NCI-H2029 treated with DMSO at 0.1 percent for 48 hours (cell line): ENCODE data around the gene ANKRD28.

Source experiments
- DNase-seq: peaks from one replicate; lab custom pipeline; 2025; lab: John Stamatoyannopoulos, UW

The ANKRD28 gene

GRCh38 chr3:15664144-15664543 lies 133.6 kb downstream of the ANKRD28 start:
- no peak for DNase-seq

GRCh38 chr3:15660055-15660935 lies 137.5 kb downstream of the ANKRD28 start:
- no peak for DNase-seq

DNA sequence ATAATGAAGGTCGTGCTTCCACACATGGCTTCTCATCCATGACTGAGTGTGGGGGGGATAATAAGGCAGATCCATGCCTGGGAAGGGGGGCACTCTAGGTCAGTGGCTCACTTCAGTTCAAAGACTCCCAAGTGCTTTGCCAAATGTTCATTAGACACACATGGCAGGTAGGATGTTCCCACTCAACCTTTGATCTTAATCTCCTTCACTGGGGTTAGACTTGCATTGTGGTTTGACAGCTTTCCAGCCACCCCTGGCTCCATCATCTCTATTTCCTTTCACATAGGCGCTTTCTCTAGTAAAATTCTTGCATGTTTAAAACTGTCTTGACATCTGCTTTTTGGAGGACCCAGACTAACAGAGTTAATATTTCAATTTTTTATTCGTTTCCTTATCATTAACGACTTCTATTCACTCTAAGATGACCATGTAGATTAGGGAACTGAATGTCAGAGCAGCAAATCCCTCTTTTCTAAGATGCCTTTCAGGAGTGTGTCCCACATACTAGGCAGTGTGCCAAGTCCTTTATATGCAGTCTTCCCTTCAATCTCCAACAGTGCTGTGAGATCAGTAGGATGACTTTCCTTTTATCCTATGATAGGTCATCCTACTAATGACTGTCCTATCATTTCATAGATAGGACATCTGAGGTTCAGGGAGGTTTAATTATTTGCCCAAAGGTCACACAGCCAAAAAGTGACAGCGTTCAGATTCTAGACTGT lies 138.4 kb downstream of the ANKRD28 start:
- peak; percentile 93 for DNase-seq

- no peak for DNase-seq
Measured at GRCh38 chr3:15657016-15657415, 140.8 kb downstream of the ANKRD28 start.

- no peak for DNase-seq
Measured at GRCh38 chr3:15656342-15656741, 141.4 kb downstream of the ANKRD28 start.

DNA sequence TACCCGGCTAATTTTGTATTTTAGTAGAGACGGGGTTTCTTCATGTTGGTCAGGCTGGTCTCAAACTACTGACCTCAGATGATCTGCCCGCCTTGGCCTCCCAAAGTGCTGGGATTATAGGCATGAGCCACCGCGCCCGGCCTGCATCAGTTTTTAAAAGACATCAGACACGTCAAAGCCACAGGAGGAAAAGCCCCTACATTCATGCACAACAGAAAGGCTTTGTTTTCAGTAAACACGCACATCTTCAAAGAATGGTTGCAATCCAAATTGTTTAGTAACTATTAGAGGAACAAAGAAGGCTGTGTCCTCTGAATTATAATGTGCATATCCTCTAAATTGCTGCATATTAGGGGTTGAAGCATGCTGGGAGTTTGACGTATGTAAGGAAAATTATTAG lies 142.9 kb downstream of the ANKRD28 start:
- DNase-seq = no peak

GRCh38 chr3:15654127-15654526 lies 143.7 kb downstream of the ANKRD28 start:
- DNase-seq = no peak

- DNase-seq = no peak
Measured at GRCh38 chr3:15653321-15653720, 144.5 kb downstream of the ANKRD28 start.

GRCh38 chr3:15651396-15651795 lies 146.4 kb downstream of the ANKRD28 start:
- DNase-seq = no peak

GRCh38 chr3:15649858-15650257 lies 147.9 kb downstream of the ANKRD28 start:
- DNase-seq = no peak

DNA sequence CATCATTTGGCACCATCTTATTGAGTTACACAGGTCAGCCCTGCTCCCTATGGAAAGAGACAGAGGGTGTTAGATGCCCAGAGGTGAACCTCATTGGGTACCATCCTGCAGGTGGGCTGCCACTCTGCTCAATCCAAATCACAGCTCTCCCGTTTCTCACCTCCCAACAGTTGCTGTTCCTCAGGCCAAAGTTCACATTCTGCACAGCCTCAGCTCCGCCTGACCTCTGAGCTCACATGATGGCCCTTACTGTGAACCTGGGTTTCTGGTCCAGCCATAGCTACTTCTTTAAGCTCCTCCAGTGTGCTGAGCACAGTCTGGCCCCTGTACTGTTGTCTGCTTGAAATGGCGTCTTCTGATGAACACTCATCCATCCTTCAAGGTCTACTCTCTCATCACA lies 148.4 kb downstream of the ANKRD28 start:
- DNase-seq = no peak

DNA sequence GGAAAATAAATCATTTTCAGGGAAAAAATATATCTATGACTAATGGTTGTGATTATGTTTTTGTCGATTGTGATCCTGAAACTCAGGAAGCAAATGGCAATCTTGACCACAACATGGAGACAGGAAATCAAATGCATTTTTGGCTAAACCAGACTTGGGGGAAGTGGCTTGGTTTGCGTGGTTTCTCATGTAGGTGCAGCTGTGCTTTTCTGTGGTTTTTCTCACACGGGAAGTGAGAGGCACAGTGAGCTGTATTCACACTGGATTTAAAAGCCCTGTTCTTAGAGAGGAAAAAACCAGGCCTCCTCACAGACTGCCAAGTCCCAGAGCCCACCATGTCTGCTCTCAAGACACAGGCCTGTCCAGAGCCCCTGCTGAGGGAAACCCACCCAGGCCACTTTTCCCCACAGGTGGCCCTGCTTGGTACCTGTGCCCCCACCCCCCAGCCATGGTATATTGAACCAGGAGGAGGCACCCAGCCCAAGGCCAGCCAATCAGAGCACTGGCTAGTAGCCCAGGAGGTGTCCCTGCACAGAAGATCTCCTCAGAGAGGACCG lies 150.1 kb downstream of the ANKRD28 start:
- DNase-seq = no peak

DNA sequence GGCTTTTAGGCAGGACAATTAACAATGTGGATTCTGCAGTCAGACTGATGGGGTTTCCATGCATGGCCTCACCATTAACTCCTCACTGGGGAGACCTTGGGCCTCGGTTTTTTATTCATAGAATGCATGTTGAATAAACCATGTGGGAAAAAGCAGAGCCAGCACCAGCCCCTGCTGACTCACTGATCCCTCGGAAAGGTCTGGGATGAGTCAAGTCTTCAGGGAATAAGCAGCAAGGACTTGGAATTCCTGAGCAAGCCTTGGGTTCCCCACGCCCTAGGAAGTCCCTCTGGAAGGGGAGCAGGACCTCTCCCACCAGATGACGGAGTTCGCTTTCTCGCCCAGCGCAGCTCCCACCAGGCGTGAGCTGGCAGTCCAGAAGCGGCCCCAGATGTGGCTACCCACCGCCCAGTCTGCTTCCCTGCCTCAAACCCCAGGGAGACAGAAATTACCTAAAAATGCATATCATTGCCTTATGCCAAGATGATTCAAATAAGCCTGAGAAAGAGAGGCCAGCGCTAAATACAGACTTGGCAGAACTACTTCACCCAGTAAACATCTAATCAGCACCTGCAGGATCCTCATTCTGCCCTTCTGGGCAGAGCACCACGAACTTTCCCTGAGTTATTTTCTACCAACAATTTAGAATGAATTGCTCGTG lies 150.8 kb downstream of the ANKRD28 start:
- no peak for DNase-seq

- no peak for DNase-seq
Measured at GRCh38 chr3:15645740-15646501, 151.9 kb downstream of the ANKRD28 start.

- DNase-seq = no peak
Measured at GRCh38 chr3:15645246-15645645, 152.5 kb downstream of the ANKRD28 start.

DNA sequence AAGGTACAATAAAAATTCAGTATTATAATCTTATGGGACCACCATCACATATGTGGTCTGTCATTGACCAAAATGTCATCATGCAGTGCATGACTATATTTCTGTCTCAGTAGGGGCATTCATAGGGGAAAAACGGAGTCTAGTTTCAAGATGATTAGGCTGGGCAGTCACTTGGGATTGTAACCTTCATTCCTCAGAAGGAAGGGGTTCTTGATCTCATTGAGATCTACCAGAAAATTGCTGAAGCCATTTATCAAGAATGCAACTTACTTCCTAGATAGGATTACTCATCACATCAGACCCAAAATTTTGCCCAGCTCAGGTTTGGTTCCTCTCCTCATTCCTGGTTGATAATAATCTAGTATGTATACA lies 158.9 kb downstream of the ANKRD28 start:
- DNase-seq = no peak

GRCh38 chr3:15638193-15638890 lies 159.4 kb downstream of the ANKRD28 start:
- DNase-seq = no peak

GRCh38 chr3:15637131-15637951 lies 160.4 kb downstream of the ANKRD28 start:
- peak; percentile 64 for DNase-seq

DNA sequence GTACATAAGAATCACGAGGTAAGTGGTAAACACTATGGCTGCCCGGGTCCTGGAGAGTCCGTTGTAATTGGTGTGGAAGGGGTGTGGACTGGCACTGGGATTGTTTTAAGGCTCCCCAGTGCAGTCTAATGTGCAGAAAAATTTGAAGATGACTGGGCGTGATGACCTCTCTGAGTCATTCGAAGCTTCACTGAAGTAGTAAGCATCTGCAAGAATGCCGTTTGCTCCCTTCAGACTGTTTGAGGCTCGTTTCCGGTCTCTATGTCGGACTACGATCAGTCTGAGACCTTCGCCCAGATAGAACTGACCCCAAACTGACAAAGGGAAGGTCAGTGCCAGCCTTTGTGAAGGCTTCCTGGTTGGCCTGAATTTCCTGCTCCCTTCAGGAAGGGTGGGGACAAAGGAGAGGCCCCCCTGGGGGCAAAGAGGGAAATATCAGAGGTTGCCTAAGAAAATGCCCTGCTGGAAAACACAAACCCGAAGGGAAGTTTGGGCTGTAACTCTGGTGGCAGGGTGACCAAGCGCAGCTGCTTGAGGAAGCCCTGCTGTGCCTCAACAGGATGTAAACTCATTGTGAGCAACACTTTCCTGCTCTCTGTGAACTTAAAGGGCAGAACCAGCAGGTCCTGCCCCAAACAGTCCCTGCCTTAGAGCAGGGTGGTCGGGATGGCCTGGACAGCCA lies 161.6 kb downstream of the ANKRD28 start:
- no peak for DNase-seq
